ENCODE results near the gene IL21R.

Gene IL21R

GRCh38 chr16:27384425-27384824, 17.5 kb upstream of the IL21R start:
- Histone ChIP-seq H3K79me2 (ENCODE audit: control insufficient read depth, insufficient read depth, low read length) (no peaks in the 10 kb centered on the region), H3K4ac (ENCODE audit: low read depth, low read length) (no peak overlapping the region), H2BK15ac (replicated peaks; ENCODE audit: low read depth) (no peak overlapping the region), H4K8ac (ENCODE audit: low read depth, low read length) (no peak overlapping the region), H3K27ac (ENCODE audit: low read depth, low read length) (no peak overlapping the region), H2BK5ac (ENCODE audit: low read length) (no peak overlapping the region), H2AK5ac (ENCODE audit: low read length) (no peak overlapping the region), H4K5ac (ENCODE audit: low read length) (no peak overlapping the region), H3K4me1 (ENCODE audit: control insufficient read depth, low read depth, low read length) (no peaks in the 10 kb centered on the region), H3K79me1 (ENCODE audit: low read length) (no peaks in the 10 kb centered on the region), H3K4me2 (ENCODE audit: low read length) (no peak overlapping the region), H3K36me3 (ENCODE audit: control insufficient read depth, insufficient read depth, low read length) (no peaks in the 10 kb centered on the region), H3K4me3 (ENCODE audit: low read length) (no peak overlapping the region), H3K18ac (ENCODE audit: low read length) (no peak overlapping the region), H2BK120ac (ENCODE audit: low read depth, low read length) (no peak overlapping the region), H3K23ac (ENCODE audit: low read length) (no peak overlapping the region), H3K9ac (ENCODE audit: low read length) (no peak overlapping the region), H3K27me3 (ENCODE audit: insufficient read depth, low read length, poor library complexity) (no peaks in the 10 kb centered on the region), H3K56ac (ENCODE audit: low read length) (no peak overlapping the region)
- no peak for DNase-seq
- no CpG with 5 or more reads among the region's 5 CpGs for WGBS (ENCODE audit: extremely low coverage, insufficient coverage, low lambda C conversion rate)

GRCh38 chr16:27385398-27385797, 16.6 kb upstream of the IL21R start:
- H4K8ac ChIP-seq (ENCODE audit: low read depth, low read length) = no peak overlapping the region
- H3K4me2 ChIP-seq (ENCODE audit: low read length) = no peak overlapping the region
- no peak overlapping the region for H2BK15ac ChIP-seq (replicated peaks; ENCODE audit: low read depth)
- H3K79me2 ChIP-seq (ENCODE audit: control insufficient read depth, insufficient read depth, low read length) = no peaks in the 10 kb centered on the region
- no peak overlapping the region for H3K18ac ChIP-seq (ENCODE audit: low read length)
- no peak overlapping the region for H3K4ac ChIP-seq (ENCODE audit: low read depth, low read length)
- H2BK5ac ChIP-seq (ENCODE audit: low read length) = no peak overlapping the region
- H3K79me1 ChIP-seq (ENCODE audit: low read length) = no peaks in the 10 kb centered on the region
- no peak overlapping the region for H2AK5ac ChIP-seq (ENCODE audit: low read length)
- H3K9ac ChIP-seq (ENCODE audit: low read length) = no peak overlapping the region
- H3K23ac ChIP-seq (ENCODE audit: low read length) = no peak overlapping the region
- no peaks in the 10 kb centered on the region for H3K36me3 ChIP-seq (ENCODE audit: control insufficient read depth, insufficient read depth, low read length)
- no peak overlapping the region for H3K27ac ChIP-seq (ENCODE audit: low read depth, low read length)
- H4K5ac ChIP-seq (ENCODE audit: low read length) = no peak overlapping the region
- no peak overlapping the region for H3K56ac ChIP-seq (ENCODE audit: low read length)
- no peak overlapping the region for H2BK120ac ChIP-seq (ENCODE audit: low read depth, low read length)
- DNase-seq = no peak
- no CpG with 5 or more reads among the region's 7 CpGs for WGBS (ENCODE audit: extremely low coverage, insufficient coverage, low lambda C conversion rate)
- H3K4me3 ChIP-seq (ENCODE audit: low read length) = no peak overlapping the region
- H3K27me3 ChIP-seq (ENCODE audit: insufficient read depth, low read length, poor library complexity) = no peaks in the 10 kb centered on the region
- H3K4me1 ChIP-seq (ENCODE audit: control insufficient read depth, low read depth, low read length) = no peaks in the 10 kb centered on the region

GRCh38 chr16:27386674-27387073, 15.3 kb upstream of the IL21R start:
- Histone ChIP-seq H3K9ac (ENCODE audit: low read length) (no peak overlapping the region), H3K23ac (ENCODE audit: low read length) (no peak overlapping the region), H3K4me2 (ENCODE audit: low read length) (no peak overlapping the region), H2BK15ac (replicated peaks; ENCODE audit: low read depth) (no peak overlapping the region), H3K79me2 (ENCODE audit: control insufficient read depth, insufficient read depth, low read length) (no peaks in the 10 kb centered on the region), H4K8ac (ENCODE audit: low read depth, low read length) (no peak overlapping the region), H4K5ac (ENCODE audit: low read length) (no peak overlapping the region), H3K79me1 (ENCODE audit: low read length) (no peaks in the 10 kb centered on the region), H3K18ac (ENCODE audit: low read length) (no peak overlapping the region), H2AK5ac (ENCODE audit: low read length) (no peak overlapping the region), H3K4me1 (ENCODE audit: control insufficient read depth, low read depth, low read length) (no peaks in the 10 kb centered on the region), H3K56ac (ENCODE audit: low read length) (no peak overlapping the region), H3K4me3 (ENCODE audit: low read length) (no peak overlapping the region), H3K27ac (ENCODE audit: low read depth, low read length) (no peak overlapping the region), H3K27me3 (ENCODE audit: insufficient read depth, low read length, poor library complexity) (no peaks in the 10 kb centered on the region), H2BK120ac (ENCODE audit: low read depth, low read length) (no peak overlapping the region), H3K36me3 (ENCODE audit: control insufficient read depth, insufficient read depth, low read length) (no peaks in the 10 kb centered on the region), H2BK5ac (ENCODE audit: low read length) (no peak overlapping the region), H3K4ac (ENCODE audit: low read depth, low read length) (no peak overlapping the region)
- no CpG with 5 or more reads among the region's 4 CpGs for whole genome bisulfite sequencing (ENCODE audit: extremely low coverage, insufficient coverage, low lambda C conversion rate)
- DNase-seq = no peak

- Histone ChIP-seq H3K27ac (ENCODE audit: low read depth, low read length) (no peak overlapping the region), H3K79me2 (ENCODE audit: control insufficient read depth, insufficient read depth, low read length) (no peaks in the 10 kb centered on the region), H2BK5ac (ENCODE audit: low read length) (no peak overlapping the region), H3K9ac (ENCODE audit: low read length) (no peak overlapping the region), H2BK120ac (ENCODE audit: low read depth, low read length) (no peak overlapping the region), H3K18ac (ENCODE audit: low read length) (no peak overlapping the region), H3K4me1 (ENCODE audit: control insufficient read depth, low read depth, low read length) (no peaks in the 10 kb centered on the region), H3K23ac (ENCODE audit: low read length) (no peak overlapping the region), H3K79me1 (ENCODE audit: low read length) (no peaks in the 10 kb centered on the region), H4K8ac (ENCODE audit: low read depth, low read length) (no peak overlapping the region), H3K4ac (ENCODE audit: low read depth, low read length) (no peak overlapping the region), H3K36me3 (ENCODE audit: control insufficient read depth, insufficient read depth, low read length) (no peaks in the 10 kb centered on the region), H3K4me3 (ENCODE audit: low read length) (no peak overlapping the region), H2AK5ac (ENCODE audit: low read length) (no peak overlapping the region), H3K56ac (ENCODE audit: low read length) (no peak overlapping the region), H2BK15ac (replicated peaks; ENCODE audit: low read depth) (no peak overlapping the region), H3K4me2 (ENCODE audit: low read length) (no peak overlapping the region), H4K5ac (ENCODE audit: low read length) (no peak overlapping the region), H3K27me3 (ENCODE audit: insufficient read depth, low read length, poor library complexity) (no peaks in the 10 kb centered on the region)
- no CpG with 5 or more reads among the region's 1 CpG for WGBS (ENCODE audit: extremely low coverage, insufficient coverage, low lambda C conversion rate)
- DNase-seq = no peak
Measured at GRCh38 chr16:27387724-27388123, 14.2 kb upstream of the IL21R start.

- Histone ChIP-seq H3K27me3 (ENCODE audit: insufficient read depth, low read length, poor library complexity) (no peaks in the 10 kb centered on the region), H3K56ac (ENCODE audit: low read length) (no peak overlapping the region), H2BK5ac (ENCODE audit: low read length) (no peak overlapping the region), H3K79me1 (ENCODE audit: low read length) (no peaks in the 10 kb centered on the region), H4K5ac (ENCODE audit: low read length) (no peak overlapping the region), H3K18ac (ENCODE audit: low read length) (no peak overlapping the region), H3K4me3 (ENCODE audit: low read length) (no peak overlapping the region), H2BK120ac (ENCODE audit: low read depth, low read length) (no peak overlapping the region), H3K9ac (ENCODE audit: low read length) (no peak overlapping the region), H3K4ac (ENCODE audit: low read depth, low read length) (no peak overlapping the region), H3K36me3 (ENCODE audit: control insufficient read depth, insufficient read depth, low read length) (no peaks in the 10 kb centered on the region), H3K79me2 (ENCODE audit: control insufficient read depth, insufficient read depth, low read length) (no peaks in the 10 kb centered on the region), H3K27ac (ENCODE audit: low read depth, low read length) (no peak overlapping the region), H4K8ac (ENCODE audit: low read depth, low read length) (no peak overlapping the region), H3K23ac (ENCODE audit: low read length) (no peak overlapping the region), H3K4me2 (ENCODE audit: low read length) (no peak overlapping the region), H3K4me1 (ENCODE audit: control insufficient read depth, low read depth, low read length) (no peaks in the 10 kb centered on the region), H2BK15ac (replicated peaks; ENCODE audit: low read depth) (no peak overlapping the region), H2AK5ac (ENCODE audit: low read length) (no peak overlapping the region)
- DNase-seq = no peak
- WGBS (ENCODE audit: extremely low coverage, insufficient coverage, low lambda C conversion rate) = no CpG with 5 or more reads among the region's 8 CpGs
Measured at GRCh38 chr16:27389272-27389961, 12.6 kb upstream of the IL21R start.

- DNase-seq = no peak
- H3K79me1 ChIP-seq (ENCODE audit: low read length) = no peaks in the 10 kb centered on the region
- H2AK5ac ChIP-seq (ENCODE audit: low read length) = no peak overlapping the region
- no peaks in the 10 kb centered on the region for H3K4me1 ChIP-seq (ENCODE audit: control insufficient read depth, low read depth, low read length)
- no peak overlapping the region for H3K4me2 ChIP-seq (ENCODE audit: low read length)
- H3K23ac ChIP-seq (ENCODE audit: low read length) = no peak overlapping the region
- H3K79me2 ChIP-seq (ENCODE audit: control insufficient read depth, insufficient read depth, low read length) = no peaks in the 10 kb centered on the region
- no peak overlapping the region for H3K4ac ChIP-seq (ENCODE audit: low read depth, low read length)
- H3K27ac ChIP-seq (ENCODE audit: low read depth, low read length) = no peak overlapping the region
- H2BK5ac ChIP-seq (ENCODE audit: low read length) = no peak overlapping the region
- no peak overlapping the region for H2BK120ac ChIP-seq (ENCODE audit: low read depth, low read length)
- H3K4me3 ChIP-seq (ENCODE audit: low read length) = no peak overlapping the region
- no peak overlapping the region for H3K56ac ChIP-seq (ENCODE audit: low read length)
- no peak overlapping the region for H3K9ac ChIP-seq (ENCODE audit: low read length)
- H4K5ac ChIP-seq (ENCODE audit: low read length) = no peak overlapping the region
- H3K36me3 ChIP-seq (ENCODE audit: control insufficient read depth, insufficient read depth, low read length) = no peaks in the 10 kb centered on the region
- H3K18ac ChIP-seq (ENCODE audit: low read length) = no peak overlapping the region
- no peaks in the 10 kb centered on the region for H3K27me3 ChIP-seq (ENCODE audit: insufficient read depth, low read length, poor library complexity)
- H4K8ac ChIP-seq (ENCODE audit: low read depth, low read length) = no peak overlapping the region
- H2BK15ac ChIP-seq (replicated peaks; ENCODE audit: low read depth) = no peak overlapping the region
Measured at GRCh38 chr16:27390151-27390550, 11.8 kb upstream of the IL21R start.
